DND-41 (cell line): Measurements from ENCODE around the gene TNFSF15.

Experiments used
- ATAC-seq: fragments of 200-7000 bp; cut with Tn5 transposase; 3 replicates; pipeline ENCODE4 v1.9.1; 2021; ENCODE audit warnings: low read depth; ENCODE audit not compliant: insufficient read depth
- DNase-seq: peaks from one replicate; pipeline ENCODE4 v3.0.0-alpha.2; 2020
- H2AFZ ChIP-seq: 2 replicates; pipeline ENCODE4 v1.6.0; 2012; ENCODE audit warnings: low read depth, low read length
- H3K27ac ChIP-seq: 2 replicates; pipeline ENCODE4 v1.5.1; 2012; ENCODE audit warnings: low read length, inconsistent platforms
- H3K27me3 ChIP-seq: fragments of 200-600 bp; sonication (generic); 2 replicates; pipeline ENCODE4 v1.6.0; 2012; ENCODE audit warnings: low read length, mild to moderate bottlenecking, inconsistent platforms; ENCODE audit not compliant: insufficient read depth, poor library complexity
- H3K36me3 ChIP-seq: 2 replicates; pipeline ENCODE4 v1.5.1; 2012; ENCODE audit warnings: low read length, inconsistent platforms; ENCODE audit not compliant: insufficient read depth
- H3K4me1 ChIP-seq: 2 replicates; pipeline ENCODE4 v1.5.1; 2012; ENCODE audit warnings: mild to moderate bottlenecking, low read length; ENCODE audit not compliant: insufficient read depth
- H3K4me2 ChIP-seq: 2 replicates; pipeline ENCODE4 v1.6.0; 2012; ENCODE audit warnings: mild to moderate bottlenecking, moderate library complexity, low read length, inconsistent platforms; ENCODE audit not compliant: insufficient read depth
- H3K4me3 ChIP-seq, 2 experiments: fragments of 200-600 bp in 1 of 2; shearing (Covaris generic) in 1 of 2; 2 replicates each; pipeline ENCODE4 v1.5.1; 2012 to 2016; ENCODE audit warnings: inconsistent platforms in 2 of 2, low read length in 2 of 2, mild to moderate bottlenecking in 2 of 2, low read depth in 1 of 2, moderate library complexity in 1 of 2
- H3K79me2 ChIP-seq: 2 replicates; pipeline ENCODE4 v1.6.0; 2012; ENCODE audit warnings: low read length, inconsistent platforms; ENCODE audit not compliant: insufficient read depth
- H3K9ac ChIP-seq: 2 replicates; pipeline ENCODE4 v1.6.0; 2012; ENCODE audit warnings: low read depth, mild to moderate bottlenecking, inconsistent platforms, low read length, moderate library complexity
- H3K9me3 ChIP-seq: 2 replicates; pipeline ENCODE4 v1.5.1; 2012; ENCODE audit warnings: low read length, moderate library complexity, mild to moderate bottlenecking, inconsistent platforms; ENCODE audit not compliant: insufficient read depth, severe bottlenecking
- H4K20me1 ChIP-seq: 2 replicates; pipeline ENCODE4 v1.6.0; 2012; ENCODE audit warnings: low read length; ENCODE audit not compliant: insufficient read depth
- CTCF ChIP-seq: IDR thresholded peaks from 2 replicates; pipeline ENCODE4 v1.5.1; 2012; ENCODE audit warnings: borderline replicate concordance, low read length, moderate library complexity, mild to moderate bottlenecking; ENCODE audit not compliant: poor library complexity, severe bottlenecking; ENCODE audit errors: extremely low read depth
- EZH2 ChIP-seq: IDR thresholded peaks from 3 replicates; pipeline ENCODE4 v1.6.1; 2012; ENCODE audit warnings: borderline replicate concordance, low read depth, mild to moderate bottlenecking, moderate library complexity, low read length, inconsistent platforms; ENCODE audit not compliant: severe bottlenecking

TNFSF15 gene

GRCh38 chr9:114850871-114851270 lies 45.0 kb upstream of the TNFSF15 start:
- Histone ChIP-seq H3K9ac (no peak overlapping the region), H4K20me1 (no peaks in the 10 kb centered on the region), H3K4me1 (peaks cover 14% of the 10 kb centered on the region), H3K36me3 (no peaks in the 10 kb centered on the region), H3K27ac (0 out of 2 replicates have a peak overlapping the region, but pooled peaks have one; percentile 25), H3K4me3 (no peak overlapping the region), H2AFZ (0 out of 2 replicates have a peak overlapping the region, but pooled peaks have one; percentile 17), H3K9me3 (no peaks in the 10 kb centered on the region), H3K79me2 (no peaks in the 10 kb centered on the region), H3K27me3 (no peaks in the 10 kb centered on the region), H3K4me2 (no peak overlapping the region)
- ATAC-seq, result 0 out of 3 replicates have a peak, but pooled peaks have one; percentile 31
- no peak for TF ChIP-seq EZH2
- no peak for TF ChIP-seq CTCF
- no peak for DNase-seq

- H3K27ac ChIP-seq, result no peak overlapping the region
- H3K27me3 ChIP-seq, result no peaks in the 10 kb centered on the region
- H3K9ac ChIP-seq, result no peak overlapping the region
- no peaks in the 10 kb centered on the region for H3K9me3 ChIP-seq
- ATAC-seq, result no peak
- H4K20me1 ChIP-seq, result no peaks in the 10 kb centered on the region
- no peak overlapping the region for H2AFZ ChIP-seq
- H3K4me3 ChIP-seq, result no peak overlapping the region
- no peak for TF ChIP-seq EZH2
- no peak for TF ChIP-seq CTCF
- H3K4me2 ChIP-seq, result no peak overlapping the region
- H3K36me3 ChIP-seq, result no peaks in the 10 kb centered on the region
- DNase-seq, result no peak
- H3K79me2 ChIP-seq, result no peaks in the 10 kb centered on the region
- peaks cover 14% of the 10 kb centered on the region for H3K4me1 ChIP-seq
Observed at GRCh38 chr9:114849450-114849849, 43.6 kb upstream of the TNFSF15 start.

- H3K4me1 ChIP-seq, result peaks cover 14% of the 10 kb centered on the region
- H3K4me2 ChIP-seq, result no peak overlapping the region
- TF ChIP-seq EZH2 (no peak), CTCF (no peak)
- H3K27ac ChIP-seq, result no peak overlapping the region
- DNase-seq (no peak), ATAC-seq (no peak)
- H4K20me1 ChIP-seq, result no peaks in the 10 kb centered on the region
- no peak overlapping the region for H3K9ac ChIP-seq
- no peaks in the 10 kb centered on the region for H3K36me3 ChIP-seq
- no peaks in the 10 kb centered on the region for H3K9me3 ChIP-seq
- H3K4me3 ChIP-seq, result no peak overlapping the region
- H3K27me3 ChIP-seq, result no peaks in the 10 kb centered on the region
- H3K79me2 ChIP-seq, result no peaks in the 10 kb centered on the region
- H2AFZ ChIP-seq, result no peak overlapping the region
Observed at GRCh38 chr9:114847492-114848417, 41.9 kb upstream of the TNFSF15 start.
